Naive B cell (primary cell): ENCODE data around the gene MERTK. TPM values are rescaled to one million over a fixed set of nuclear protein-coding genes. Genes with fewer than 3 reads are reported as not detected.
A peak's percentile ranks its signal among the peaks of the same experiment; 100 is the strongest.
"Not testable (repeated sequence)": the region's sequence is repeated elsewhere in the genome, so short reads cannot be mapped to it uniquely, and the experiment has no call there.

Experiments used
- ATAC-seq, 2 donors: fragments of 150-1000 bp; cut with Tn5 transposase; 2 replicates each; pipeline ENCODE4 v1.10.0; 2021; ENCODE audit warnings: low read depth in 2 of 2, mild to moderate bottlenecking in 2 of 2, moderate library complexity in 2 of 2
- DNase-seq: peaks from one replicate; pipeline ENCODE4 v3.0.0; 2022
- H3K27ac Mint-ChIP-seq, 6 donors: one replicate each; pipeline ENCODE4 v1.8.0; 2020 to 2022; ENCODE audit warnings: mild to moderate bottlenecking in 6 of 6, mixed read lengths in 6 of 6, moderate library complexity in 5 of 6, inconsistent platforms in 2 of 6
- H3K27me3 Mint-ChIP-seq, 3 donors: one replicate each; pipeline ENCODE4 v1.8.0; 2021 to 2022; ENCODE audit warnings: mixed read lengths in 3 of 3, mild to moderate bottlenecking in 1 of 3
- H3K36me3 Mint-ChIP-seq, 2 donors: one replicate each; pipeline ENCODE4 v1.8.0; 2020 to 2022; ENCODE audit warnings: mixed read lengths in 2 of 2, inconsistent platforms in 1 of 2, mild to moderate bottlenecking in 1 of 2
- H3K4me1 Mint-ChIP-seq, 3 donors: one replicate each; pipeline ENCODE4 v1.8.0; 2020 to 2022; ENCODE audit warnings: mixed read lengths in 3 of 3, inconsistent platforms in 1 of 3, mild to moderate bottlenecking in 1 of 3, moderate library complexity in 1 of 3
- H3K4me3 Mint-ChIP-seq, 8 donors: one replicate each; pipeline ENCODE4 v1.8.0; 2020 to 2022; ENCODE audit warnings: mild to moderate bottlenecking in 8 of 8, mixed read lengths in 8 of 8, moderate library complexity in 8 of 8, inconsistent platforms in 2 of 8
- H3K9me3 Mint-ChIP-seq, 7 donors: one replicate each; pipeline ENCODE4 v1.8.0; 2020 to 2022; ENCODE audit warnings: mixed read lengths in 7 of 7, mild to moderate bottlenecking in 5 of 7, inconsistent platforms in 2 of 7, moderate library complexity in 1 of 7
- polyA plus RNA-seq, 6 donors: library from polyadenylated mRNA; unstranded; fragments of 300-500 nt; fragmentation: Illumina TruSeq; gene quantifications; one replicate each; pipeline ENCODE4 v1.2.3, GENCODE V29; 2021; ENCODE audit warnings: low read depth in 6 of 6

Gene MERTK
- polyA plus RNA-seq, 6 donors from 2014 or later = 0.16 TPM; not detected in 5

- H3K27ac Mint-ChIP-seq = no peak overlapping the region
- H3K4me3 Mint-ChIP-seq = no peak overlapping the region
- no peaks in the 10 kb centered on the region for H3K36me3 Mint-ChIP-seq
- no peak for DNase-seq
- peaks cover 0 to 14% (median 0%) of the 10 kb centered on the region in 3 donors for H3K27me3 Mint-ChIP-seq
- no peaks in the 10 kb centered on the region for H3K4me1 Mint-ChIP-seq
- no peak for ATAC-seq
- H3K9me3 Mint-ChIP-seq = no peaks in the 10 kb centered on the region
Observed at GRCh38 chr2:111961663-111962062, 63.3 kb downstream of the MERTK start.

DNA sequence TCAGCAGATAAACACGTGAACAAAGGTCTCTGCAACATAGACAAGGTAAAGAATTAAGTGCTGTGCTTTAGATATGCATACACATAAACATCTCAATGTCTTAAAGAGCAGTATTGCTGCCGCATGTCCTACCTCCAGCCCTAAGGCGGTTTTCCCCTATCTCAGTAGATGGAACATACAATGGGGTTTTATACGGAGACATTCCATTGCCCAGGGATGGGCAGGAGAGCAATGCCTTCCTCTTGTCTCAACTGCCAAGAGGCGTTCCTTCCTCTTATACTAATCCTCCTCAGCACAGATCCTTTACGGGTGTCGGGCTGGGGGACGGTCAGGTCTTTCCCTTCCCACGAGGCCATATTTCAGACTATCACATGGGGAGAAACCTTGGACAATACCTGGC is 64.7 kb downstream of the MERTK start:
- H3K36me3 Mint-ChIP-seq, H3K4me1 Mint-ChIP-seq, H3K9me3 Mint-ChIP-seq, DNase-seq, H3K4me3 Mint-ChIP-seq, ATAC-seq, H3K27ac Mint-ChIP-seq, H3K27me3 Mint-ChIP-seq: not testable (repeated sequence)

DNA sequence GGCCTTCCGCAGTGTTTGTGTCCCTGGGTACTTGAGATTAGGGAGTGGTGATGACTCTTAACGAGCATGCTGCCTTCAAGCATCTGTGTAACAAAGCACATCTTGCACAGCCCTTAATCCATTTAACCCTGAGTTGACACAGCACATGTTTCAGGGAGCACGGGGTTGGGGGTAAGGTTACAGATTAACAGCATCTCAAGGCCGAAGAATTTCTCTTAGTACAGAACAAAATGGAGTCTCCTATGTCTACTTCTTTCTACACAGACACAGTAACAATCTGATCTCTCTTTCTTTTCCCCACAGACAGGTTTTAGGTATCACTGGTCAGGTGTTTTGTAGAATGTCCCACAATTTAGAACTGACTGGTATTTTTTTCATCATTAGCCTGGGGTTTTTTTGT is 65.1 kb downstream of the MERTK start:
- not testable (repeated sequence) for H3K27me3 Mint-ChIP-seq, H3K9me3 Mint-ChIP-seq, H3K27ac Mint-ChIP-seq, H3K4me3 Mint-ChIP-seq, H3K4me1 Mint-ChIP-seq, H3K36me3 Mint-ChIP-seq, ATAC-seq, DNase-seq

DNA sequence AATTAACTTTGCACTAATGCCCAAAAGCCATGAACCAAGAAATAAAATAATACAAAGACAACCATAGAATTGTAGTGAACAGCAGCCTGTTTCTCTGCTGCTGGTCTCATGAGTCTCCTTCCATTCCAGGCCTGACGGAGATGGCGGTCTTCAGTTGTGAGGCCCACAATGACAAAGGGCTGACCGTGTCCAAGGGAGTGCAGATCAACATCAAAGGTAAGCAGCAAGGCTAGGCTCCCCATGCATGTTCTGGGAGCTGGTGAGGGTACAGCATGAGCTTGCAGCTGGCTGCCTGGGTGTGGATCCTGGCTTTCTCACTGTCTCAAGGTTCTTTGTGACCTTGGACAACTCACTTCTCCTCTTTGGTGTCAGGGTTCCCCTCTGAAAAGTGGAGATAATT is 66.7 kb downstream of the MERTK start:
- H3K36me3 Mint-ChIP-seq = no peaks in the 10 kb centered on the region
- peaks cover 0 to 8% (median 0%) of the 10 kb centered on the region in 3 donors for H3K27me3 Mint-ChIP-seq
- H3K9me3 Mint-ChIP-seq = no peaks in the 10 kb centered on the region
- DNase-seq (no peak), ATAC-seq (no peak)
- H3K4me1 Mint-ChIP-seq = no peaks in the 10 kb centered on the region
- no peak overlapping the region for H3K27ac Mint-ChIP-seq
- no peak overlapping the region for H3K4me3 Mint-ChIP-seq

DNA sequence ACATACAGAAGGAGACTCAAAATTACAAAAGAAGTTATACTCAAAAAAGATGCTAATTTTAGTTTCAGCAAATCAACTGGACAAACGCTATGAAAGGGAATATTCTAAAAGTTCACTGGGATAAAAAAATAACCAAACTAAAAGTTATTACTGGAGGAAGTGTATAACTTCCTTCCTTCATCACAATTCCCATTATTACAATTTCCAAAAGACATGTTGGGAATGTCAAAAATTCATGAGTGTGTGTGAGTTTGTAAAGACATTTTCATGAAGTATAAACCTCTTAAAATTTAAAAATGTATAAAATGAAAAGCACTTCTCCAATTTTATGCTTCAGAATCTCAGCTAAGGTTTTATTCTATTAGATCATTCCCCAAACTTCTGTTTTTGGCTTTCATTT is 67.8 kb downstream of the MERTK start:
- Mint-ChIP-seq H3K27me3 (peaks cover 0 to 9% (median 6%) of the 10 kb centered on the region in 3 donors), H3K4me3 (no peak overlapping the region), H3K4me1 (no peaks in the 10 kb centered on the region), H3K36me3 (no peaks in the 10 kb centered on the region), H3K9me3 (no peaks in the 10 kb centered on the region), H3K27ac (no peak overlapping the region)
- DNase-seq (no peak), ATAC-seq (no peak)

DNA sequence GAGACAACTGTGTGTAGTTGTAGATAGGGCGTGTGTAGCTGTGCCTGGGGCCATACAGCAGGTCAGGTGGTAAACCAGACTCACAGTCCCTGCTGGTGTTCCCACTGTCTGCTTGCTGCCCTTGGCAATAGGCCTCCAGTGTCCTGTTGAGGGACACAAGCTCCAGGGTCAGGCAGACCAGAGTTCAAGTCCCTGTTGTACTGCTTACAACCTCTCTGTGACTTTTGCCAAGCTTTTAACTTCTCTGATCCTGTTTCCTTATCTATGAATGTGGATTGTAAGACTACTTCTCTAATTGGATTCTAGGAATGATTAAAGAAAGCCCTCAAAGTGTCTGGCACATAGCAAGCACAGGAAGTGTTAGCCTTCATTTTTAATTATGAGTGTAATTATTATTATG is 68.6 kb downstream of the MERTK start:
- Mint-ChIP-seq H3K27ac (no peak overlapping the region), H3K4me3 (no peak overlapping the region), H3K9me3 (no peaks in the 10 kb centered on the region), H3K36me3 (no peaks in the 10 kb centered on the region), H3K27me3 (peaks cover 4 to 17% (median 14%) of the 10 kb centered on the region in 3 donors), H3K4me1 (no peaks in the 10 kb centered on the region)
- DNase-seq = no peak
- no peak for ATAC-seq

GRCh38 chr2:111970453-111970852 is 72.0 kb downstream of the MERTK start:
- no peak for DNase-seq
- peaks cover 0 to 2% (median 0%) of the 10 kb centered on the region in 3 donors for H3K4me1 Mint-ChIP-seq
- H3K36me3 Mint-ChIP-seq = no peaks in the 10 kb centered on the region
- no peak for ATAC-seq
- H3K27ac Mint-ChIP-seq = no peak overlapping the region
- peaks cover 0 to 8% (median 1%) of the 10 kb centered on the region in 7 donors for H3K9me3 Mint-ChIP-seq
- no peak overlapping the region for H3K4me3 Mint-ChIP-seq
- peaks cover 4 to 32% (median 19%) of the 10 kb centered on the region in 3 donors for H3K27me3 Mint-ChIP-seq

GRCh38 chr2:111972955-111973565 is 74.7 kb downstream of the MERTK start:
- Mint-ChIP-seq H3K4me1 (peaks cover 0 to 2% (median 0%) of the 10 kb centered on the region in 3 donors), H3K4me3 (no peak overlapping the region)
- ATAC-seq = no peak

GRCh38 chr2:111973701-111974100 is 75.3 kb downstream of the MERTK start:
- ATAC-seq (no peak), DNase-seq (no peak)
- H3K4me1 Mint-ChIP-seq = peaks cover 0 to 2% (median 0%) of the 10 kb centered on the region in 3 donors
- no peak overlapping the region for H3K4me3 Mint-ChIP-seq
- H3K9me3 Mint-ChIP-seq = peaks cover 12 to 39% (median 25%) of the 10 kb centered on the region in 7 donors
- peaks cover 4 to 32% (median 15%) of the 10 kb centered on the region in 3 donors for H3K27me3 Mint-ChIP-seq
- no peak overlapping the region for H3K27ac Mint-ChIP-seq
- peaks cover 7 to 18% of the 10 kb centered on the region in 2 donors for H3K36me3 Mint-ChIP-seq

More at GRCh38 chr2:111972955-111973565, 74.7 kb downstream of the MERTK start:
- peaks cover 4 to 32% (median 15%) of the 10 kb centered on the region in 3 donors for H3K27me3 Mint-ChIP-seq
- H3K27ac Mint-ChIP-seq = no peak overlapping the region
- peaks cover 7 to 17% of the 10 kb centered on the region in 2 donors for H3K36me3 Mint-ChIP-seq
- no peak for DNase-seq
- H3K9me3 Mint-ChIP-seq = peaks cover 12 to 33% (median 18%) of the 10 kb centered on the region in 7 donors

GRCh38 chr2:111975053-111975552 is 76.7 kb downstream of the MERTK start:
- DNase-seq (no peak), ATAC-seq (no peak)
- no peak overlapping the region for H3K4me3 Mint-ChIP-seq
- H3K4me1 Mint-ChIP-seq = peaks cover 0 to 2% (median 0%) of the 10 kb centered on the region in 3 donors
- H3K27me3 Mint-ChIP-seq = peaks cover 4 to 32% (median 15%) of the 10 kb centered on the region in 3 donors
- peaks cover 12 to 42% (median 27%) of the 10 kb centered on the region in 7 donors for H3K9me3 Mint-ChIP-seq
- H3K27ac Mint-ChIP-seq = peak overlapping the region in 1 of 6 donors; percentile 8
- H3K36me3 Mint-ChIP-seq = peaks cover 7 to 18% of the 10 kb centered on the region in 2 donors

DNA sequence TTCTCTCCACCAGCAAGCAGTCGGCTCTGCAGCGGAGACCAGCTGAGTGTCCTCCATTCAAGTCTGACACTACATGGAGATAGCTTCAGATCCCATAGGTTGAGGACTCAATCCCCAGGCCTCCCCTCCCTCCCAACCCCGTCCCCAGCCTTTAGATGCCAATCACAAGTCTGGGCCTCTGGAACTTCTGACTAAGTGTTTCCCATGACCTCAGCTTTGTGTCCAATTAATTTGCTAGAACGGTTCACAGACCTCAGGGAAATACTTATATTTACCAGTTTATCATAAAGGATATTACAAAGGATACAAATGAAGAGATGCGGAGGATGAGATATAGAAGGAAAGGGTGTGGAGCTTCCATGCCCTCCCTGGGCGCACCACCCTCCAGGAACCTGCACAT is 77.4 kb downstream of the MERTK start:
- Mint-ChIP-seq H3K4me3 (no peak overlapping the region), H3K27ac (no peak overlapping the region), H3K27me3 (peaks cover 4 to 30% (median 15%) of the 10 kb centered on the region in 3 donors), H3K36me3 (peaks cover 7 to 18% of the 10 kb centered on the region in 2 donors), H3K4me1 (peaks cover 0 to 2% (median 0%) of the 10 kb centered on the region in 3 donors), H3K9me3 (peaks cover 12 to 42% (median 27%) of the 10 kb centered on the region in 7 donors)
- DNase-seq (no peak), ATAC-seq (no peak)

DNA sequence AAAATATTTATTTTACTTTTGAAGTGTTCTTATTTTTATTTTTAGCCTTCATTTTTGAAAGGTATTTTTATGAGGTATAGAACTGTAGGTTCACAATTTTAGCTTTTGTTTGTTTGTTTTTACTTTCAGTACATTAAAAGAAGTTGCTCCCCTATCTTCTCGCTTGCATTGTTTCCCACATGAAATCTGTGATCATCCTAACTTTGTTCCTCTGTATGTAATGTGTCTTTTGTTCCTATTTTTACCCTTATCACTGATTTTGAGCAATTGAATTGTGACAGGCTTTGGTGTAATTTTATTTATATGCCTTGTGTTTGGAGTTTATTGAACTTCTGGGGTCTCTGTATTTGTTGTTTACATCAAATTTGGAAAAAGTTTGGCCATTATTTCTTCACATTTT is 78.8 kb downstream of the MERTK start:
- peaks cover 7 to 18% of the 10 kb centered on the region in 2 donors for H3K36me3 Mint-ChIP-seq
- no peak for ATAC-seq
- peaks cover 0 to 2% (median 0%) of the 10 kb centered on the region in 3 donors for H3K4me1 Mint-ChIP-seq
- peaks cover 0 to 16% (median 12%) of the 10 kb centered on the region in 3 donors for H3K27me3 Mint-ChIP-seq
- no peak overlapping the region for H3K4me3 Mint-ChIP-seq
- DNase-seq = no peak
- H3K27ac Mint-ChIP-seq = no peak overlapping the region
- H3K9me3 Mint-ChIP-seq = peaks cover 12 to 42% (median 27%) of the 10 kb centered on the region in 7 donors

DNA sequence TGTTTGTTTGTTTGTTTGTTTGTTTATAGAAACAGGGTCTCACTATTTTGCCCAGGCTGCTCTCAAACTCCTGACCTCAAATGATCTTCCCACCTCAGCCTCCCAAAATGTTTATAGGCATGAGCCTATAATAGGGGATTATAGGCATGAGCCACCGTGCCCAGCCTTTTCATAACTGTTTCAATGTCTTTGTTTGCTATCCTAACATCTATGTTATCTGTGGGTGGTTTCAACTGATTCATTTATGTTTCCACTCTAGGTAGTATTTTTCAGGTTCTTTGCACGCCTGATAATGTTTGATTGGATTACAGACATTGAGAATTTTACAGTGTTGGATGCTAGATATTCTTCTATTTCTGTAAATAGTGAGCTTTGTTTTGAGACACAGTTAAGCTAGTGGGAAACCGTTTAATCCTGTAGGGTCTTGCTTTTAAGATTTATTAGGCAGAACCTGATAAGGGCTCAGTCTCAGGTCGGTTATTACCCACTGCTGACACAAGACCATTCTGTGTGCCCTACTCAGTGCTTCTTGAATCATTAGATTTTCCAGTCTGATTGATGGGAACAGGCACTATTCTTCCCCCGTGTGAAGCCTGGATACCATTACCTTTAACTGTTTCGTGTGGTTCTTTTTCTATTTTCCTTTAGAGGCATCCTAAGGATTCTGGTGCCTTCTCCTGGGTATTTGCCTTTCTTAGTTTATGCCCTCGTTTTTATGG is 80.2 kb downstream of the MERTK start:
- H3K27me3 Mint-ChIP-seq = peaks cover 0 to 19% (median 6%) of the 10 kb centered on the region in 3 donors
- peaks cover 12 to 42% (median 27%) of the 10 kb centered on the region in 7 donors for H3K9me3 Mint-ChIP-seq
- H3K27ac Mint-ChIP-seq = no peak overlapping the region
- no peak for ATAC-seq
- peaks cover 7 to 18% of the 10 kb centered on the region in 2 donors for H3K36me3 Mint-ChIP-seq
- no peaks in the 10 kb centered on the region for H3K4me1 Mint-ChIP-seq
- no peak overlapping the region for H3K4me3 Mint-ChIP-seq
- DNase-seq = no peak

GRCh38 chr2:111981666-111982065 is 83.3 kb downstream of the MERTK start:
- H3K27me3 Mint-ChIP-seq = peaks cover 0 to 14% (median 0%) of the 10 kb centered on the region in 3 donors
- H3K36me3 Mint-ChIP-seq = peaks cover 7 to 15% of the 10 kb centered on the region in 2 donors

More at GRCh38 chr2:111981666-111982065, 83.3 kb downstream of the MERTK start:
- H3K9me3 Mint-ChIP-seq = peaks cover 9 to 24% (median 18%) of the 10 kb centered on the region in 7 donors
- no peak for ATAC-seq
- DNase-seq = no peak
- H3K4me1 Mint-ChIP-seq = no peaks in the 10 kb centered on the region
- H3K4me3 Mint-ChIP-seq = no peak overlapping the region
- no peak overlapping the region for H3K27ac Mint-ChIP-seq
